Prostate gland (tissue), 2 donors: Measurements from ENCODE around the gene SAMD4A.

Source experiments
- CTCF ChIP-seq, 4 experiments: fragments of 200-600 bp in 2 of 4; fragments of 450-650 bp in 2 of 4; sonication (generic) in 2 of 4; IDR thresholded peaks; 1 replicate in 3 of 4; 2 replicates in 1 of 4; pipeline ENCODE4 v1.5.1; 2016 to 2019; ENCODE audit warnings: antibody characterized with exemption in 4 of 4, mild to moderate bottlenecking in 2 of 4, moderate library complexity in 2 of 4
- POLR2A ChIP-seq: fragments of 450-650 bp; IDR thresholded peaks from one replicate; pipeline ENCODE4 v1.6.1; 2016; ENCODE audit warnings: antibody characterized with exemption, mild to moderate bottlenecking

- TF ChIP-seq CTCF (IDR thresholded peaks at IDR 0.05) (no peak), POLR2A (no peak)
Observed at GRCh38 chr14:54665946-54666345, 99.0 kb downstream of the SAMD4A start.
